Dendritic cell treated with granulocyte-macrophage colony-stimulating factor and Interleukin-4, amounts not matched to agents 40 ng/mL and 50 ng/mL, for 4 days (primary cell): ENCODE measurements around the gene XPNPEP3.
"Not testable (repeated sequence)": the region's sequence is repeated elsewhere in the genome, so short reads cannot be mapped to it uniquely, and the experiment has no call there.

ENCODE experiments used
- H3K27ac Mint-ChIP-seq: one replicate; pipeline ENCODE4 v1.8.0; 2022; ENCODE audit warnings: mild to moderate bottlenecking, mixed read lengths
- H3K27me3 Mint-ChIP-seq: one replicate; pipeline ENCODE4 v1.8.0; 2022; ENCODE audit warnings: mild to moderate bottlenecking, mixed read lengths
- H3K36me3 Mint-ChIP-seq: one replicate; pipeline ENCODE4 v1.8.0; 2022; ENCODE audit warnings: low read depth, mixed read lengths
- H3K4me1 Mint-ChIP-seq: one replicate; pipeline ENCODE4 v1.8.0; 2022; ENCODE audit warnings: low read depth, mixed read lengths
- H3K4me3 Mint-ChIP-seq: one replicate; pipeline ENCODE4 v1.8.0; 2022; ENCODE audit warnings: mild to moderate bottlenecking, moderate library complexity, mixed read lengths
- H3K9me3 Mint-ChIP-seq: one replicate; pipeline ENCODE4 v1.8.0; 2022; ENCODE audit warnings: mixed read lengths
- intact Hi-C: fragments of 100-400 bp; cut with micrococcal nuclease; formaldehyde crosslinking; loops from one replicate; pipeline ENCODE4 v1.15.0; 2022

Gene XPNPEP3

DNA sequence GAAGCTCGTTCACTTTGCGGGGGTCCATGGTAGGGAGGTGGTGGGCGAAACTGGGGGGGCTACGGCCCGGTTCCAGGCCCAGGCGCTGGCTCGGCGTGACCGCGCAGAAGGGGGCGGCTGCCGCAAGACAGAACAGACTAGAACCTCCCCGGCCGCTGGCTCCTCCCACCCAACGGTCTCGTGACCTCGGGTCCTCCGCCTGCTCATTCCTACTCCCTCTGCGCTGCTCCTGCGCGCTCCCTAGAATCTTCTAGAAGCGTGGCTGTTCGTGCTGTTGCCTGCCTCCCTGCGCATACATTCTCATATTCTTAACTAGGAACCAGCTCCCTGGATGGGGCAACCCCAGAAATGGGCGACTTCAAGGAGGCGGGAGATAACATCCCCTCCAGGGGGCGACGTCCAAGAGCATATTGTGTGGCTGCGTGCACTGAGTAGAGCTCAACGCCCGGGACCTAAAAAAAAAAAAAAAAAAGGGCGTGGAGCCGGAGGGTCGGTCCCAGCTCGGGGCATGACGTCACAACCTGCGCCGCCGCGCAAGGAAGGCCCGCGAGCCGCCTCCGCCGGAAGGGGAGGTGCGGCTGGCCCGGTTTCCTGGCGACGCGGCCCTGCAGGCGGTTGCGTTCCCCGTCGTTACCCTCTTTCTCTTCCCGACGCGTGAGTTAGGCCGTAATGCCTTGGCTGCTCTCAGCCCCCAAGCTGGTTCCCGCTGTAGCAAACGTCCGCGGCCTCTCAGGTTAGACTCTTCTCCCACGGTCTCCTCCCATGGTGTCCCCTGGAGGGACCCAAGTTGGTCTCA lies at the start of gene XPNPEP3, which contains the start of gene ST13:
XPNPEP3 (plus strand) TSS at position 636 of the 796 bp plus-strand sequence; CDS start at position 670, 34 bp downstream.
ST13 (minus strand) TSS at position 127 of the 796 bp plus-strand sequence; CDS start at position 28, 99 bp downstream.
- H3K9me3 Mint-ChIP-seq, result no peaks in the 10 kb centered on the region
- peaks cover 34% of the 10 kb centered on the region for H3K4me1 Mint-ChIP-seq
- no peaks in the 10 kb centered on the region for H3K27me3 Mint-ChIP-seq
- H3K4me3 Mint-ChIP-seq, result peak within 1 kb of the TSS; percentile 99
- H3K36me3 Mint-ChIP-seq, result peaks cover 36% of the 10 kb centered on the region
- intact Hi-C loops, result loop anchor here (5.0 kb wide), 1 partner anchor 431 kb away; the partner anchor contains the start of gene RANGAP1
- peak within 1 kb of the TSS; percentile 99 for H3K27ac Mint-ChIP-seq

DNA sequence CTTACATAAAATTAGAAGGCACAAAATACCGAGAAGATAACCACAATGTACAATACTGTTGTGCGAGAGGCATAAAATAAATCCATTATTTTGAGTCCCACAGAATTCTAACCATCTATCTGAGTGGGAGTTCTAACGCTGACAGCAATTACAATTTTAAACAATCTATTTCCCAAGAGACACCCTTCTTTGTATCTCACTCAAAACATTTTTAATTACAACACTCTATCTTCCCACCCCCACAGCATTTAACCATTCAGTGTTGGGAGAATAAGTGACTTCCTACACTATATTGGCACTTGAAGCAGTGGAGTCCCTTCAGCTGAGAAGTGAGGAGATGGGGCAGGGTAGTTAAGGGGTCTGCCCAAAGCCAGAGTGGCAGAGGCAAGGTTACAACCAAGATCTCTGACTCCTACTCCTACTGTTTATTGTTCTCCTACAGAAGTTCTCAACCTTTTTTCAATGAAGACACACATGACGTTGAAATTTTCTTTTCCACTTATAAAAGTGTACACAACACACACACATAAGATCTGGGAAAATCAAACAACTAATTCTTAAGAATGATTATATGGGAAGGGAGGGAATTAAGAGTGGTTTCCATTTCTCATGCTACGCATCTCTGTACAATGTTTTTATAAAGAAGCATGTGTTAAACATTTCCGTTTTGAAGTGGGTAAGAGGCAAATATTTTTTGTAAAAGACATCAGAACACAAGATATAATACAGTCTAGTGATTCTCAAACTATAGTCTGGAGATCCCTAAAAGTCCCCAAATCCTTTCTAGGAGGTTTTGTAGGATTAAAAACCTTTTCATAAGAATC lies 48.7 kb upstream of the XPNPEP3 start:
- Mint-ChIP-seq H3K4me3 (no peak overlapping the region), H3K9me3 (no peaks in the 10 kb centered on the region), H3K4me1 (peaks cover 10% of the 10 kb centered on the region), H3K36me3 (peaks cover 10% of the 10 kb centered on the region), H3K27ac (no peak overlapping the region), H3K27me3 (no peaks in the 10 kb centered on the region)
- intact Hi-C loops, result no loop called here

- H3K4me3 Mint-ChIP-seq, result no peak overlapping the region
- H3K36me3 Mint-ChIP-seq, result peaks cover 17% of the 10 kb centered on the region
- H3K27me3 Mint-ChIP-seq, result no peaks in the 10 kb centered on the region
- peaks cover 22% of the 10 kb centered on the region for H3K4me1 Mint-ChIP-seq
- no peak overlapping the region for H3K27ac Mint-ChIP-seq
- intact Hi-C loops, result no loop called here
- H3K9me3 Mint-ChIP-seq, result no peaks in the 10 kb centered on the region
Measured at GRCh38 chr22:40813912-40814315, 43.0 kb upstream of the XPNPEP3 start.

- intact Hi-C loops, result loop anchor here (5.0 kb wide), 1 partner anchor 35 kb away; no protein-coding TSS in a partner anchor
- Mint-ChIP-seq H3K36me3 (peaks cover 20% of the 10 kb centered on the region), H3K4me1 (peaks cover 32% of the 10 kb centered on the region), H3K27ac (peak overlapping the region; percentile 94), H3K9me3 (no peaks in the 10 kb centered on the region), H3K27me3 (no peaks in the 10 kb centered on the region), H3K4me3 (peak overlapping the region; percentile 95)
Measured at GRCh38 chr22:40817737-40818136, 39.2 kb upstream of the XPNPEP3 start.

DNA sequence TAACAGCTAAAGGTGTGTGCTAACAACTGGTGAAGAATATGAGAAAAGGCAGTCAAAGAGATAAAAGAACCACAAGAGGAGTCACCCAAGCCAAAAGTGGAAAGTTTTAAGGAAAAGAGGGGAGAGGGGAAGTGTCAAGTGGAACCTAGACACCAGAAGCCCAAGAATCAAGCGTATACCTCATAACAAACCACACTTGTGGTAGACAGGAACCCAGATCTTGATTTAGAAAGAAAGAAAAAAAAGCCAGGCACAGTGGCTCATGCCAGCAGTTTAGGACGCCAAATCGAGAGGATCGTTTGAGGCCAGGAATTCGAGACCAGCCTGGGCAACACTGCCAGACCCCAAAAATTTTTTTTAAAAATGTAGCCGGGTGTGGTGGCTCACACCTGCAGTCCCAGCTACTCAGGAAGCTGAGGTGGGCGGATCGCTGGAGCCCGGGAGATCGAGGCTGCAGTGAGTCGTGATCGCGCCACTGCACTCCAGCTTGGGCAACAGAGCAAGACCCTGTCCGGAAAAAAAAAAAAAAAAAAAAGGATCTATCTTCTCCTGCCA lies 38.7 kb upstream of the XPNPEP3 start:
- intact Hi-C loops, result loop anchor here (5.0 kb wide), 1 partner anchor 34 kb away; no protein-coding TSS in a partner anchor
- Mint-ChIP-seq H3K9me3 (no peaks in the 10 kb centered on the region), H3K36me3 (peaks cover 16% of the 10 kb centered on the region), H3K27ac (peak overlapping the region; percentile 94), H3K4me1 (peaks cover 32% of the 10 kb centered on the region), H3K4me3 (peak overlapping the region; percentile 95), H3K27me3 (no peaks in the 10 kb centered on the region)

DNA sequence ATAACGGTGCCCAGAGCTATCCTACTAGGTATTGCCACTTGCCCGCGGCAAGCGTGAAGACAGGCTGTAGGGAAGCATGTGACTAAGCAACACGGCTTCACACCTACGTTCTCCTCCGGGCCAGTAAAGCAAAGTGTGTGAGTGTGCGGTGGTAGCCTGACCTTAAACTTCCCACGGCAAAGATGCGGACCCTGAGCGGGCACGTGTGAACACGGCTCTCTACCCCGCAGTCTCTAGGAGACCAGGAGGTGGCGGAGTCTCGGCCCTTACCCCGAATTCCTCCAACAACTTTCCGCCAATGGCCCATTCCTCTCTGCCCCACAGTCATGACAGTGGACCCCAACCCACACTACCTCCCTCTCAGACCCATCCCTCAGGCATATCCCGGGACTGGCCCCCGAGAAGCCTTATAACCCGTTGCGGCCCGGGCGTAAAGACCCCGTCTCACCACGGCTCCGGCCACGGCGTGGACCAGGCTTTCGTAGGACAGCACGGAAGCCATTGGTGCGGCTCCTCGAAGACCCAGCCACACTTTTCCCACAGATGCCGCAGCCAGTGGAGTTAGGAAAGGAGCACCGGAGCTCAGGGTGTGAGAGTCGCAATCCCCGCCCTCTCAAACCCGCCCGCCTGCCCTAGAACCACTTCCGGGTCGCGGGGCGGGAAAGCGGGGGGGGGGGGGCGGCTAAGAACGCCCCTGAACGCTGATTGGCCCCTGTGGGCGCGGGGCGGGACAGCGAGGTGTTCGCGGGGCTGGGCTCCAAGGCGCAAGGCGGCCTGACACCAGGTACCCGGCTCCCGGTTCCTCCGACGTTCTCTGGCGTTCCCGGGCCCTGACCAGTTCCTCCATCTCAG lies 38.0 kb upstream of the XPNPEP3 start, which contains the start of gene SLC25A17:
SLC25A17 (minus strand) TSS at position 600 of the 852 bp plus-strand sequence; CDS start at position 502, 98 bp downstream.
- Mint-ChIP-seq H3K4me3 (peak within 1 kb of the TSS; percentile 95), H3K4me1 (peaks cover 32% of the 10 kb centered on the region), H3K36me3 (peaks cover 21% of the 10 kb centered on the region), H3K9me3 (no peaks in the 10 kb centered on the region), H3K27ac (peak within 1 kb of the TSS; percentile 94), H3K27me3 (no peaks in the 10 kb centered on the region)
- intact Hi-C loops, result loop anchor here (5.0 kb wide), 1 partner anchor 33 kb away; no protein-coding TSS in a partner anchor

DNA sequence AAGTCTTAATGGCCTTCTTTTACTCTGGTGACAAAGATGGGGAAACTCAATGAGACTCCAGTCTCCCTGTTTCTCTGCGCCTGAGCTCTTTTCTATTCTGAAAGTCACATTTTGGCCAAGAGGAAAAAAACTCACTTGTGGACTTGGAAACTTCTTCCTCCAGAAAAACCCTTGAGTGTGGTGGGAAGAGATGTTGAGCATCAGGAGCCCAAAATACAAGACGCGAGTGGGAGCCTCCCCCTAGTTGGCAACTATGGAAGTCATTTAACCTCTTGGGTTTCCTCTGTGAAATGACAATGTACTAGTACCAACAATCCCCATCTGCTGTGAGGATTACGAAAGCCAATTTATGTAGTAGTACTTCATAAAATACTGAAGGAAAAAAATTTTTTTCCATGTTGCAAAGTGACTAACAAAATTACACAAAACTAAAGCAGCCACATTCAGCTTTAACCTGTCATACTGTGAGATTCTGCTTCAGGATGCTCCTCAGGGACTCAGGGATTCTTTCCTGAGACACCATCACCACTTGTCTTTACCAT lies 37.3 kb upstream of the XPNPEP3 start:
- H3K36me3 Mint-ChIP-seq, result peaks cover 25% of the 10 kb centered on the region
- H3K9me3 Mint-ChIP-seq, result no peaks in the 10 kb centered on the region
- H3K27me3 Mint-ChIP-seq, result no peaks in the 10 kb centered on the region
- intact Hi-C loops, result loop anchor here (5.0 kb wide), 1 partner anchor 33 kb away; no protein-coding TSS in a partner anchor
- peaks cover 32% of the 10 kb centered on the region for H3K4me1 Mint-ChIP-seq
- H3K27ac Mint-ChIP-seq, result peak overlapping the region; percentile 94
- H3K4me3 Mint-ChIP-seq, result peak overlapping the region; percentile 95

DNA sequence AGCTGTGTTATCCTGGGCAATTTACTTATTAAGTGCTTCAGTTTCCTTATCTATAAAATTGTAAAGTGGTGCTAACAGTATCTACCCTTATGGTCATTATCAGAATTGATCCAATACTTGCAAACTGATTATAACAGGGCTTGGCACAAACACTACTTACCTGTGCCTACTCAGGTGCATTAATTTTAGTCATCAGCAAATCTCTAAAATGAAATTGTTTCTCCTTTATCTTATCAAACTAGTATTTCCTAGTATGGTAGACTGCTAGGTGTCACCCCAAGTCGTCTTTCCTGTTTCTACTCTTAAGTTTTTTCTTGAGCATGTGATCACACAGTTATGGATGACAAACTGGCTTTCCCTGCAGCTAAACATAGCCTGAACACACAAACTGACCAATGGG lies 33.5 kb upstream of the XPNPEP3 start:
- intact Hi-C loops, result no loop called here
- no peaks in the 10 kb centered on the region for H3K9me3 Mint-ChIP-seq
- no peaks in the 10 kb centered on the region for H3K27me3 Mint-ChIP-seq
- no peak overlapping the region for H3K4me3 Mint-ChIP-seq
- H3K4me1 Mint-ChIP-seq, result peaks cover 14% of the 10 kb centered on the region
- no peak overlapping the region for H3K27ac Mint-ChIP-seq
- H3K36me3 Mint-ChIP-seq, result peaks cover 47% of the 10 kb centered on the region

GRCh38 chr22:40826292-40826691 lies 30.7 kb upstream of the XPNPEP3 start:
- H3K4me1 Mint-ChIP-seq, intact Hi-C loops, H3K9me3 Mint-ChIP-seq, H3K4me3 Mint-ChIP-seq, H3K27ac Mint-ChIP-seq, H3K27me3 Mint-ChIP-seq: not testable (repeated sequence)
- peaks cover 63% of the 10 kb centered on the region for H3K36me3 Mint-ChIP-seq

DNA sequence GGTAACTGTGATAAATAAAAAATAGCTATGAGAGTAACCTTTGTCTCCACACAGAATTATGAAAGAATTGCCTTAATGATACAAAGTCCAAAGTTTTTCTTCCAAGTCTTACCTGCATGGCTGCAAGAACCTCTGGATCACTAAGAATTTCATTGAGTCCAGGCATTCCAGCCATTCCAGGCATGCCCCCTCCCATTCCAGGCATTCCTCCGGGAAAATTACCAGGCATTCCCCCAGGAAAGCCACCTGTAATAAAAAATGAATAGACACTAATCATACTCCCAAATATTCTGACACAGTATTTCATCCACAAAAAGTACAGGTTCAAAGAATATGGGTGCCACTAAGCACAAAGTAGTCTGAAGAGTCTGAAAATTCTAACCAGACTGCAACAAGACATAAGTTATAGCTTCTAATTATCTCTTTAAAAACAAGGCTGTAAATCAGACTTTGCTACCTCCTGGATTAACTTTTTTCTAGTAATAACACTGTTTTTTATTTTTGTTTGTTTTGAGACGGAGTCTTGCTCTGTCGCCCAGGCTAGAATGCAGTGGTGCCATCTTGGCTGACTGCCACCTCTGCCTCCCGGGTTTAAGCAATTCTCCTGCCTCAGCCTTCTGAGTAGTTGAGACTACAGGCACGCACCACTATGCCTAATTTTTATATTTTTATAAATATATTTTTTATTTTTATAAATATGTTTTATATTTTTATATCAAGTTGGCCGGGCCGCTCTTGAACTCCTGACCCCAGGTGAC lies 29.8 kb upstream of the XPNPEP3 start:
- Mint-ChIP-seq H3K36me3 (peaks cover 72% of the 10 kb centered on the region), H3K4me1 (no peaks in the 10 kb centered on the region), H3K9me3 (no peaks in the 10 kb centered on the region), H3K4me3 (no peak overlapping the region), H3K27ac (no peak overlapping the region), H3K27me3 (no peaks in the 10 kb centered on the region)
- intact Hi-C loops, result no loop called here

DNA sequence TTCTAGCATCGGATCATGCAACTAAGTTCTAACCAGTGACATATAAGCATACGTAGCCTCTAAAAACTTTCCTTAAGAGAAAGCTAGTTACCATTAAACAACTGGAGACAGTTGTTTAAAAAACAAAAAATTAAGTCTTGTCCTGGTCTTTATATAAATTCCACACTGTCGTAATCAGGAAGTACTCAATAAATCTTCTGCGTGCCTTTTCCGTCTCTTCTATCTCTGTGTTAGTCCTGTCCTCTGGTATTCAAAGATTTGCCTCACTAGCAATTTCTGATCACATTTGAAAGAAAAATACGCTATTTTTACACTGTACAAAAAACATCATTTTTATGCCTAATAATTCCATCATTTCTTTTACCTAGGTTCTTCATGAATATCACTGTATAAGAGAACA lies 27.8 kb upstream of the XPNPEP3 start:
- H3K4me1 Mint-ChIP-seq, result no peaks in the 10 kb centered on the region
- no peak overlapping the region for H3K27ac Mint-ChIP-seq
- peaks cover 83% of the 10 kb centered on the region for H3K36me3 Mint-ChIP-seq
- no peaks in the 10 kb centered on the region for H3K27me3 Mint-ChIP-seq
- no peaks in the 10 kb centered on the region for H3K9me3 Mint-ChIP-seq
- H3K4me3 Mint-ChIP-seq, result no peak overlapping the region
- intact Hi-C loops, result no loop called here

DNA sequence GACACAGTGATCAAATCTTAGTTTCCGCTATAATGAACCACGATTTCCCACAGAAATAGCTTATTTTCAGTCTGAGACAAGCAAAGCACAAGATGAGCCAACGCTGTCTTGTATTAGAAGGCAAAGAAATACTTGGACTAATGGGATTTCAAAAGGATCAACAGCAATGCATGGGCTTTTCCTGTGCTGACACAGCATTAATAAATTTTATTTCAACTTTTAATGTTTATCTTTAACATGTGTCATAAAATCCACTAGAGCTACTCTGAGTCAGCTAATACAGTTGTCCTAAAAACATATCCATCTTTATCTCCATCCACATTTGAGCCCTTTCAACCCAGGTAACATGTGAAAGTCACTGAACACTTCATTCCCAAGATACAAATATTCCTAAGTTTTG lies 22.3 kb upstream of the XPNPEP3 start:
- Mint-ChIP-seq H3K36me3 (peaks cover 94% of the 10 kb centered on the region), H3K4me1 (no peaks in the 10 kb centered on the region), H3K27me3 (no peaks in the 10 kb centered on the region), H3K9me3 (no peaks in the 10 kb centered on the region), H3K4me3 (no peak overlapping the region), H3K27ac (no peak overlapping the region)
- intact Hi-C loops, result loop anchor here (5.0 kb wide), 1 partner anchor 328 kb away; no protein-coding TSS in a partner anchor
